ENCODE data around the gene C19orf33. TPM values are rescaled to one million over a fixed set of nuclear protein-coding genes. Genes with fewer than 3 reads are reported as not detected.
A peak's percentile ranks its signal among the peaks of the same experiment; 100 is the strongest.

Gene C19orf33
- total RNA-seq, 6 experiments from 2014 or later = not detected

GRCh38 chr19:38289955-38290354, 14.1 kb upstream of the C19orf33 start:
- Mint-ChIP-seq H3K9me3 (no peaks in the 10 kb centered on the region), H3K4me1 (ENCODE audit: low read depth) (peaks cover 30% of the 10 kb centered on the region), H3K36me3 (ENCODE audit: low read depth) (no peaks in the 10 kb centered on the region), H3K27me3 (ENCODE audit: insufficient read depth) (peaks cover 2% of the 10 kb centered on the region), H3K4me3 (no peak overlapping the region), H3K27ac (peak overlapping the region; percentile 13; the same call in 1 of the 2 replicates)
- no peak for TF ChIP-seq CTCF (IDR thresholded peaks at IDR 0.05)
- DNase-seq = no peak

- no peak for TF ChIP-seq CTCF (IDR thresholded peaks at IDR 0.05)
- peak overlapping the region; percentile 82 for H3K27ac Mint-ChIP-seq
Observed at GRCh38 chr19:38290631-38291147, 13.4 kb upstream of the C19orf33 start.

DNA sequence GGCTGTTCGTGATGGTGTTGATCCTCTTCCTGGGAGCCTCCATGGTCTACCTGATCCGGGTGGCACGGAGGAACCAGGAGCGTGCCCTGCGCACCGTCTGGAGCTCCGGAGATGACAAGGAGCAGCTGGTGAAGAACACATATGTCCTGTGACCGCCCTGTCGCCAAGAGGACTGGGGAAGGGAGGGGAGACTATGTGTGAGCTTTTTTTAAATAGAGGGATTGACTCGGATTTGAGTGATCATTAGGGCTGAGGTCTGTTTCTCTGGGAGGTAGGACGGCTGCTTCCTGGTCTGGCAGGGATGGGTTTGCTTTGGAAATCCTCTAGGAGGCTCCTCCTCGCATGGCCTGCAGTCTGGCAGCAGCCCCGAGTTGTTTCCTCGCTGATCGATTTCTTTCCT, 12.2 kb upstream of the C19orf33 start:
- H3K27ac Mint-ChIP-seq = no peak overlapping the region
- H3K36me3 Mint-ChIP-seq (ENCODE audit: low read depth) = no peaks in the 10 kb centered on the region
- no peak overlapping the region for H3K4me3 Mint-ChIP-seq
- no peak for DNase-seq
- TF ChIP-seq CTCF (IDR thresholded peaks at IDR 0.05) = peak; percentile 10; the same call in 1 of the 2 replicates
- peaks cover 2% of the 10 kb centered on the region for H3K27me3 Mint-ChIP-seq (ENCODE audit: insufficient read depth)
- H3K4me1 Mint-ChIP-seq (ENCODE audit: low read depth) = peaks cover 16% of the 10 kb centered on the region
- no peaks in the 10 kb centered on the region for H3K9me3 Mint-ChIP-seq

More at GRCh38 chr19:38290631-38291147, 13.4 kb upstream of the C19orf33 start:
- Mint-ChIP-seq H3K36me3 (ENCODE audit: low read depth) (no peaks in the 10 kb centered on the region), H3K4me3 (peak overlapping the region; percentile 5; the same call in 1 of the 2 replicates), H3K27me3 (ENCODE audit: insufficient read depth) (peaks cover 2% of the 10 kb centered on the region), H3K9me3 (no peaks in the 10 kb centered on the region), H3K4me1 (ENCODE audit: low read depth) (peaks cover 24% of the 10 kb centered on the region)
- peak; percentile 93 for DNase-seq

GRCh38 chr19:38293281-38293680, 10.8 kb upstream of the C19orf33 start:
- H3K27me3 Mint-ChIP-seq (ENCODE audit: insufficient read depth) = peaks cover 5% of the 10 kb centered on the region
- no peak for TF ChIP-seq CTCF (IDR thresholded peaks at IDR 0.05)
- no peak overlapping the region for H3K27ac Mint-ChIP-seq
- H3K4me3 Mint-ChIP-seq = no peak overlapping the region
- no peaks in the 10 kb centered on the region for H3K36me3 Mint-ChIP-seq (ENCODE audit: low read depth)
- peaks cover 16% of the 10 kb centered on the region for H3K4me1 Mint-ChIP-seq (ENCODE audit: low read depth)
- H3K9me3 Mint-ChIP-seq = no peaks in the 10 kb centered on the region
- no peak for DNase-seq

- TF ChIP-seq CTCF (IDR thresholded peaks at IDR 0.05) = no peak
- Mint-ChIP-seq H3K4me1 (ENCODE audit: low read depth) (peaks cover 22% of the 10 kb centered on the region), H3K9me3 (no peaks in the 10 kb centered on the region), H3K27ac (no peak overlapping the region), H3K27me3 (ENCODE audit: insufficient read depth) (peaks cover 3% of the 10 kb centered on the region), H3K36me3 (ENCODE audit: low read depth) (no peaks in the 10 kb centered on the region), H3K4me3 (no peak overlapping the region)
- DNase-seq = no peak
Observed at GRCh38 chr19:38294090-38294489, 10.0 kb upstream of the C19orf33 start.

Data from HFFc6 (cell line).